SHP77 (cell line): ENCODE results near the gene ZNHIT6.
A peak's percentile ranks its signal among the peaks of the same experiment; 100 is the strongest.
"Not testable (repeated sequence)": the region's sequence is repeated elsewhere in the genome, so short reads cannot be mapped to it uniquely, and the experiment has no call there.

ENCODE experiments used
- DNase-seq, 2 experiments: peaks; one replicate each; lab custom pipeline; 2025; lab: John Stamatoyannopoulos, UW

ZNHIT6 gene

GRCh38 chr1:85665932-85666331, 42.3 kb downstream of the ZNHIT6 start:
- no peak for DNase-seq

- DNase-seq: no peak
These were observed 44.9 kb downstream of the ZNHIT6 start for GRCh38 chr1:85663382-85663781.

GRCh38 chr1:85661767-85662166, 46.5 kb downstream of the ZNHIT6 start:
- no peak for DNase-seq

- DNase-seq: no peak
These were observed 47.7 kb downstream of the ZNHIT6 start for GRCh38 chr1:85660541-85660940.

- DNase-seq: no peak
These were observed 49.1 kb downstream of the ZNHIT6 start for GRCh38 chr1:85659174-85659573.

GRCh38 chr1:85656948-85657347, 51.3 kb downstream of the ZNHIT6 start:
- DNase-seq: no peak

GRCh38 chr1:85656256-85656655, 52.0 kb downstream of the ZNHIT6 start:
- DNase-seq: no peak

GRCh38 chr1:85655315-85655714, 52.9 kb downstream of the ZNHIT6 start:
- DNase-seq: no peak

GRCh38 chr1:85654066-85654782, 54.0 kb downstream of the ZNHIT6 start:
- no peak for DNase-seq

GRCh38 chr1:85652327-85652726, 55.9 kb downstream of the ZNHIT6 start:
- no peak for DNase-seq

GRCh38 chr1:85650645-85651044, 57.6 kb downstream of the ZNHIT6 start:
- DNase-seq: no peak

- DNase-seq: no peak
These were observed 58.6 kb downstream of the ZNHIT6 start for GRCh38 chr1:85649591-85649990.

- peak; percentile 40 to 53 for DNase-seq
These were observed 66.4 kb downstream of the ZNHIT6 start for GRCh38 chr1:85641598-85642556.

GRCh38 chr1:85639920-85640319, 68.3 kb downstream of the ZNHIT6 start:
- DNase-seq: not testable (repeated sequence)

GRCh38 chr1:85638412-85638811, 69.8 kb downstream of the ZNHIT6 start:
- no peak for DNase-seq

GRCh38 chr1:85630493-85630892, 77.7 kb downstream of the ZNHIT6 start:
- no peak for DNase-seq

GRCh38 chr1:85629532-85629920, 78.7 kb downstream of the ZNHIT6 start:
- no peak for DNase-seq

GRCh38 chr1:85628791-85629531, 79.3 kb downstream of the ZNHIT6 start:
- no peak for DNase-seq

GRCh38 chr1:85626818-85627217, 81.4 kb downstream of the ZNHIT6 start:
- no peak for DNase-seq

GRCh38 chr1:85624361-85624760, 83.9 kb downstream of the ZNHIT6 start:
- no peak for DNase-seq

GRCh38 chr1:85623061-85623471, 85.2 kb downstream of the ZNHIT6 start:
- DNase-seq: no peak

GRCh38 chr1:85621430-85621829, 86.8 kb downstream of the ZNHIT6 start:
- no peak for DNase-seq
